Fibroblast of lung (primary cell): ENCODE data around the gene MIGA2. TPM values are rescaled to one million over a fixed set of nuclear protein-coding genes. Genes with fewer than 3 reads are reported as not detected.

Experiments used
- DNase-seq, 2 donors: peaks; one replicate each; pipeline versions ENCODE4 v3.0.0 to v3.0.0-alpha.2; 2010; ENCODE audit warnings: low read depth in 2 of 2
- H2AFZ ChIP-seq: 2 replicates; pipeline ENCODE4 v1.5.1; 2012; ENCODE audit warnings: low read length, control low read depth, inconsistent platforms
- H3K27ac ChIP-seq: 2 replicates; pipeline ENCODE4 v1.5.1; 2011; ENCODE audit warnings: low read length, control low read depth; ENCODE audit not compliant: insufficient read depth
- H3K27me3 ChIP-seq: 2 replicates; pipeline ENCODE4 v1.5.1; 2011; ENCODE audit warnings: mild to moderate bottlenecking, low read length; ENCODE audit not compliant: control insufficient read depth, insufficient read depth
- H3K36me3 ChIP-seq: 2 replicates; pipeline ENCODE4 v1.5.1; 2011; ENCODE audit warnings: low read length; ENCODE audit not compliant: control insufficient read depth, insufficient read depth
- H3K4me1 ChIP-seq: 2 replicates; pipeline ENCODE4 v1.5.1; 2011; ENCODE audit warnings: low read length; ENCODE audit not compliant: control insufficient read depth, insufficient read depth; ENCODE audit errors: extremely low read depth
- H3K4me2 ChIP-seq: 2 replicates; pipeline ENCODE4 v1.5.1; 2011; ENCODE audit warnings: low read length, control low read depth; ENCODE audit not compliant: insufficient read depth; ENCODE audit errors: extremely low read depth
- H3K4me3 ChIP-seq, 4 experiments: fragments of 200-600 bp in 1 of 4; sonication (generic) in 1 of 4; replicated peaks in 1 of 4; 2 replicates each; pipeline ENCODE4 v1.5.1; 2011 to 2016; ENCODE audit warnings: low read length in 4 of 4, low read depth in 3 of 4, mild to moderate bottlenecking in 3 of 4, control low read depth in 2 of 4, inconsistent platforms in 1 of 4, mixed read lengths in 1 of 4; ENCODE audit not compliant: insufficient read depth in 1 of 4; ENCODE audit errors: control extremely low read depth in 1 of 4
- H3K79me2 ChIP-seq: 2 replicates; pipeline ENCODE4 v1.5.1; 2012; ENCODE audit warnings: mild to moderate bottlenecking, low read length, inconsistent platforms; ENCODE audit not compliant: control insufficient read depth, insufficient read depth
- H3K9ac ChIP-seq: 2 replicates; pipeline ENCODE4 v1.5.1; 2011; ENCODE audit warnings: mild to moderate bottlenecking, low read length, control low read depth; ENCODE audit not compliant: insufficient read depth
- H3K9me3 ChIP-seq: 2 replicates; pipeline ENCODE4 v1.5.1; 2012; ENCODE audit warnings: low read depth, low read length; ENCODE audit not compliant: control insufficient read depth, insufficient read depth
- H4K20me1 ChIP-seq: 2 replicates; pipeline ENCODE4 v1.5.1; 2011; ENCODE audit warnings: low read length; ENCODE audit not compliant: control insufficient read depth, insufficient read depth; ENCODE audit errors: extremely low read depth
- EZH2 ChIP-seq: IDR thresholded peaks from 2 replicates; pipeline ENCODE4 v1.5.1; 2012; ENCODE audit warnings: low read length, control low read depth, mild to moderate bottlenecking; ENCODE audit errors: missing control alignments
- polyA plus RNA-seq, 2 donors: library from polyadenylated mRNA; depleted of rRNA in 1 of 2; stranded (reverse) in 1 of 2; unstranded in 1 of 2; fragments of >200 nt; gene quantifications; 2 replicates each; pipeline ENCODE4 v1.2.1, GENCODE V29; 2011 to 2012; ENCODE audit warnings: missing spikeins in 1 of 2
- total RNA-seq: library from RNA; depleted of rRNA; stranded (reverse); fragments of >200 nt; gene quantifications from 2 replicates; pipeline ENCODE4 v1.2.1, GENCODE V29; 2014
- TF ChIP-seq, protein P1 (sequence below), 2 donors: IDR thresholded peaks in 1 of 2; conservative IDR thresholded peaks in 1 of 2; 1 replicate in 1 of 2; 2 replicates in 1 of 2; pipeline ENCODE4 v1.5.1; 2011 to 2012; ENCODE audit warnings: low read length in 2 of 2, control low read depth in 1 of 2, inconsistent platforms in 1 of 2, low read depth in 1 of 2, mild to moderate bottlenecking in 1 of 2

MIGA2 gene
- total and polyA plus RNA-seq, 2 donors (not counting 1 experiment from before 2014, with no cell fraction given) = 9.8 to 23.3 TPM

DNA sequence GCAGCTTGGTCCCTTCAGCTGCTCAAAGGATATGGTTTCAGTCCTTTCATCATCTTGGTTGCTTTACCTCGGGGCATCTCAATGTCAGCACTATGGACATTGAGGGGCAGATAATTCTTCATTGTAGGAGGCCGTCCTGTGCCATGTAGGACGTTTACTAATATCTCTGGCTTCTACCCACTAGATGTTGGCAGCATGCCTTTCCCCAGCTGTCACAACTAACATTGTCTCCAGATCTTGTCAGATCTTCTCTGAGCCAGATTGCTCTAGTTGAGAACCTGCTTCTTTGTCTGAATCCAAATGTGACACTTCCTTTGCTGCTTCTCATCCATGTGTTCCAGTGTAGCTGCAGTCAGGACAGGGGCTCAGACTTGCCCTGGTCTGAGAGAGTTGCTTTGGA is 85.1 kb downstream of the MIGA2 start:
- Histone ChIP-seq H4K20me1 (no peaks in the 10 kb centered on the region), H3K4me2 (no peak overlapping the region), H3K9me3 (no peaks in the 10 kb centered on the region), H3K9ac (no peak overlapping the region), H3K27ac (no peak overlapping the region), H3K79me2 (peaks cover 8% of the 10 kb centered on the region), H3K27me3 (no peaks in the 10 kb centered on the region), H3K4me3 (no peak overlapping the region), H3K36me3 (peaks cover 11% of the 10 kb centered on the region), H2AFZ (no peak overlapping the region), H3K4me1 (peaks cover 12% of the 10 kb centered on the region)
- DNase-seq = peak in 1 of 2 donors; percentile 50
- TF ChIP-seq, protein P1, sequence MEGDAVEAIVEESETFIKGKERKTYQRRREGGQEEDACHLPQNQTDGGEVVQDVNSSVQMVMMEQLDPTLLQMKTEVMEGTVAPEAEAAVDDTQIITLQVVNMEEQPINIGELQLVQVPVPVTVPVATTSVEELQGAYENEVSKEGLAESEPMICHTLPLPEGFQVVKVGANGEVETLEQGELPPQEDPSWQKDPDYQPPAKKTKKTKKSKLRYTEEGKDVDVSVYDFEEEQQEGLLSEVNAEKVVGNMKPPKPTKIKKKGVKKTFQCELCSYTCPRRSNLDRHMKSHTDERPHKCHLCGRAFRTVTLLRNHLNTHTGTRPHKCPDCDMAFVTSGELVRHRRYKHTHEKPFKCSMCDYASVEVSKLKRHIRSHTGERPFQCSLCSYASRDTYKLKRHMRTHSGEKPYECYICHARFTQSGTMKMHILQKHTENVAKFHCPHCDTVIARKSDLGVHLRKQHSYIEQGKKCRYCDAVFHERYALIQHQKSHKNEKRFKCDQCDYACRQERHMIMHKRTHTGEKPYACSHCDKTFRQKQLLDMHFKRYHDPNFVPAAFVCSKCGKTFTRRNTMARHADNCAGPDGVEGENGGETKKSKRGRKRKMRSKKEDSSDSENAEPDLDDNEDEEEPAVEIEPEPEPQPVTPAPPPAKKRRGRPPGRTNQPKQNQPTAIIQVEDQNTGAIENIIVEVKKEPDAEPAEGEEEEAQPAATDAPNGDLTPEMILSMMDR (conservative IDR thresholded peaks at IDR 0.05 in 1 of 2, IDR thresholded peaks at IDR 0.05 in 1 of 2; ENCODE audit: low read depth in 1 of 2, low read length in 2 of 2) = no peak
- no peak for TF ChIP-seq EZH2

Other genes with a start within 250 kb of the MIGA2 start
- gene TBC1D13, start 249.4 kb upstream of the MIGA2 start, total RNA-seq = 7.4 and 9.2 TPM in 2 replicates
- 20.6 and 24.9 TPM in 2 replicates for gene TBC1D13, start 249.4 kb upstream of the MIGA2 start, polyA plus RNA-seq
- 15.5 and 22.9 TPM in 2 replicates for gene ENDOG, start 218.1 kb upstream of the MIGA2 start, total RNA-seq
- gene ENDOG, start 218.1 kb upstream of the MIGA2 start, polyA plus RNA-seq = 5.2 and 9.6 TPM in 2 replicates
- 7.4 and 8.7 TPM in 2 replicates for gene SPOUT1, start 206.8 kb upstream of the MIGA2 start, total RNA-seq
- 9.0 and 18.1 TPM in 2 replicates for gene SPOUT1, start 206.8 kb upstream of the MIGA2 start, polyA plus RNA-seq
- 7.4 and 12.4 TPM in 2 replicates for gene KYAT1, start 154.7 kb upstream of the MIGA2 start, total RNA-seq
- 4.7 and 6.2 TPM in 2 replicates for gene KYAT1, start 154.7 kb upstream of the MIGA2 start, polyA plus RNA-seq
- 26.1 and 28.5 TPM in 2 replicates for gene LRRC8A, start 154.5 kb upstream of the MIGA2 start, total RNA-seq
- 35.4 and 45.0 TPM in 2 replicates for gene LRRC8A, start 154.5 kb upstream of the MIGA2 start, polyA plus RNA-seq
- 12.3 and 20.0 TPM in 2 replicates for gene PHYHD1, start 115.6 kb upstream of the MIGA2 start, total RNA-seq
- 9.8 and 17.7 TPM in 2 replicates for gene PHYHD1, start 115.6 kb upstream of the MIGA2 start, polyA plus RNA-seq
- gene DOLK, start 89.0 kb upstream of the MIGA2 start, total RNA-seq = 24.9 and 29.9 TPM in 2 replicates
- 31.4 and 37.5 TPM in 2 replicates for gene DOLK, start 89.0 kb upstream of the MIGA2 start, polyA plus RNA-seq
- gene NUP188, start 88.9 kb upstream of the MIGA2 start, total RNA-seq = 28.5 and 31.4 TPM in 2 replicates
- 28.8 and 65.8 TPM in 2 replicates for gene NUP188, start 88.9 kb upstream of the MIGA2 start, polyA plus RNA-seq
- gene SH3GLB2, start 8.3 kb upstream of the MIGA2 start, total RNA-seq = 27.5 and 42.3 TPM in 2 replicates
- gene SH3GLB2, start 8.3 kb upstream of the MIGA2 start, polyA plus RNA-seq = 27.3 and 38.7 TPM in 2 replicates
- gene DOLPP1, start 44.5 kb downstream of the MIGA2 start, total RNA-seq = 4.9 and 7.4 TPM in 2 replicates
- 9.7 and 12.2 TPM in 2 replicates for gene DOLPP1, start 44.5 kb downstream of the MIGA2 start, polyA plus RNA-seq
- gene CRAT, start 74.2 kb downstream of the MIGA2 start, total RNA-seq = 33.6 and 45.1 TPM in 2 replicates
- gene CRAT, start 74.2 kb downstream of the MIGA2 start, polyA plus RNA-seq = 34.0 and 37.4 TPM in 2 replicates
- gene PTPA, start 74.8 kb downstream of the MIGA2 start, total RNA-seq = 159 and 203 TPM in 2 replicates
- gene PTPA, start 74.8 kb downstream of the MIGA2 start, polyA plus RNA-seq = 189 and 190 TPM in 2 replicates
- 71.5 and 97.3 TPM in 2 replicates for gene IER5L, start 141.6 kb downstream of the MIGA2 start, total RNA-seq
- 4.1 and 9.2 TPM in 2 replicates for gene IER5L, start 141.6 kb downstream of the MIGA2 start, polyA plus RNA-seq